HepG2 (cell line): ENCODE results near the gene NEURL2. TPM values are rescaled to one million over a fixed set of nuclear protein-coding genes. Genes with fewer than 3 reads are reported as not detected.

ENCODE experiments used
- ATAC-seq: fragments of 200-7000 bp; cut with Tn5 transposase; 3 replicates; pipeline ENCODE4 v1.9.1; 2020; ENCODE audit warnings: mild to moderate bottlenecking, moderate library complexity
- BruUV-seq: library from RNA; stranded (reverse); fragments of 400-500 nt; replicated peaks from 2 replicates; lab custom pipeline; 2021; lab: Mats Ljungman, UMichigan
- CTCF ChIA-PET: fragments of 300-600 bp; formaldehyde crosslinking; extraction: SDS; loops from one replicate; lab custom pipeline; 2021; ENCODE audit warnings: low total read pairs, inconsistent platforms, low intra/inter-chr PET ratio; lab: Yijun Ruan, JAX
- POLR2A ChIA-PET: fragments of 350-600 bp; sonication (Branson Sonifier 250); formaldehyde crosslinking; loops from one replicate; lab custom pipeline; 2020; ENCODE audit warnings: antibody characterized with exemption, inconsistent platforms; lab: Yijun Ruan, JAX
- DNase-seq: peaks from one replicate; pipeline ENCODE4 v3.0.0-alpha.2; 2015; ENCODE audit warnings: low spot score
- FAIRE-seq: peaks from 3 replicates; lab custom pipeline; 2011; peaks lifted over from hg19 to GRCh38; lab: Jason Lieb, UNC
- H2AFZ ChIP-seq: one replicate; pipeline ENCODE4 v1.6.1; 2011; ENCODE audit warnings: low read length, inconsistent platforms
- H3K27ac ChIP-seq: fragments of 300-600 bp; 3 replicates; pipeline ENCODE4 v1.8.0; 2011; ENCODE audit warnings: mixed run types, mild to moderate bottlenecking, mixed read lengths, low read length, inconsistent platforms; ENCODE audit not compliant: insufficient read depth; ENCODE audit errors: extremely low read length
- H3K27me3 ChIP-seq, 2 experiments: fragments of 200-600 bp in 1 of 2; 2 replicates in 1 of 2; 3 replicates in 1 of 2; pipeline versions ENCODE4 v1.6.0 to v1.8.0; 2011; ENCODE audit warnings: low read length in 2 of 2, mild to moderate bottlenecking in 2 of 2, moderate library complexity in 2 of 2, inconsistent platforms in 1 of 2; ENCODE audit not compliant: insufficient read depth in 2 of 2, control insufficient read depth in 1 of 2
- H3K36me3 ChIP-seq, 2 experiments: fragments of 200-600 bp in 1 of 2; replicated peaks in 1 of 2; 2 replicates in 1 of 2; 3 replicates in 1 of 2; pipeline versions ENCODE4 v1.5.1 to v1.8.0; 2011; ENCODE audit warnings: low read length in 2 of 2, inconsistent platforms in 1 of 2; ENCODE audit not compliant: insufficient read depth in 2 of 2, control insufficient read depth in 1 of 2
- H3K4me1 ChIP-seq: 2 replicates; pipeline ENCODE4 v1.5.1; 2012; ENCODE audit warnings: low read length, inconsistent platforms; ENCODE audit not compliant: insufficient read depth
- H3K4me2 ChIP-seq: 2 replicates; pipeline ENCODE4 v1.6.0; 2011; ENCODE audit warnings: low read depth, low read length, inconsistent platforms
- H3K4me3 ChIP-seq, 3 experiments: fragments of 200-600 bp in 1 of 3; sonication (generic), shearing (Covaris generic) in 1 of 3; replicated peaks in 1 of 3; 2 replicates each; pipeline ENCODE4 v1.5.1; 2011 to 2016; ENCODE audit warnings: low read length in 3 of 3, inconsistent platforms in 2 of 3, low read depth in 2 of 3, mild to moderate bottlenecking in 2 of 3, control low read depth in 1 of 3, mixed read lengths in 1 of 3; ENCODE audit not compliant: insufficient read depth in 1 of 3
- H3K79me2 ChIP-seq: one replicate; pipeline ENCODE4 v1.6.1; 2011; ENCODE audit warnings: low read length, inconsistent platforms; ENCODE audit not compliant: insufficient read depth
- H3K9ac ChIP-seq: 2 replicates; pipeline ENCODE4 v1.6.0; 2011; ENCODE audit warnings: mild to moderate bottlenecking, low read depth, low read length, inconsistent platforms; ENCODE audit not compliant: insufficient read depth
- H3K9me3 ChIP-seq: 2 replicates; pipeline ENCODE4 v1.5.1; 2012; ENCODE audit warnings: mild to moderate bottlenecking, low read length
- H4K20me1 ChIP-seq: 2 replicates; pipeline ENCODE4 v1.6.0; 2011; ENCODE audit warnings: inconsistent platforms, mild to moderate bottlenecking, low read length, moderate library complexity; ENCODE audit not compliant: insufficient read depth
- CENPX ChIP-seq: sonication (generic); formaldehyde crosslinking; IDR thresholded peaks from 2 replicates; pipeline ENCODE4 v1.9.0; 2021; ENCODE audit warnings: mild to moderate bottlenecking, missing genetic modification reagents, moderate library complexity
- FOSL2 ChIP-seq: sonication (generic); formaldehyde crosslinking; IDR thresholded peaks from 2 replicates; pipeline ENCODE4 v1.4.0; 2020; ENCODE audit warnings: missing genetic modification reagents
- HBP1 ChIP-seq: IDR thresholded peaks from 2 replicates; pipeline ENCODE4 v1.6.1; 2016; ENCODE audit warnings: low read depth, control low read depth
- HHEX ChIP-seq: IDR thresholded peaks from 2 replicates; pipeline ENCODE4 v1.6.1; 2016; ENCODE audit warnings: control low read depth
- NCOR1 ChIP-seq: fragments of 200-600 bp; sonication (generic); IDR thresholded peaks from 2 replicates; pipeline ENCODE4 v1.7.0; 2017; ENCODE audit warnings: antibody characterized with exemption, low read length, borderline replicate concordance
- RORA ChIP-seq: sonication (generic); formaldehyde crosslinking; IDR thresholded peaks from 2 replicates; pipeline ENCODE4 v1.5.0; 2020; ENCODE audit warnings: mild to moderate bottlenecking, missing genetic modification reagents, moderate library complexity
- TAF1 ChIP-seq: sonication (generic); formaldehyde crosslinking; IDR thresholded peaks from 2 replicates; pipeline ENCODE4 v1.4.0; 2020; ENCODE audit warnings: missing genetic modification reagents
- XRCC5 ChIP-seq: fragments of 200-400 bp; formaldehyde crosslinking; optimal IDR thresholded peaks from 2 replicates; pipeline ENCODE3; 2017; ENCODE audit warnings: mild to moderate bottlenecking, low read length
- ZNF878 ChIP-seq: sonication (generic); formaldehyde crosslinking; IDR thresholded peaks from 2 replicates; pipeline ENCODE4 v1.8.1; 2023; ENCODE audit warnings: mild to moderate bottlenecking, missing genetic modification reagents, moderate library complexity
- WGBS: methylation state at CpG from one replicate; pipeline ENCODE4 v1.1.6; 2017; ENCODE audit warnings: low lambda C conversion rate; 5-methylcytosine and 5-hydroxymethylcytosine counted together
- in situ Hi-C: cut with HindIII; loops from 2 replicates; pipeline ENCODE4 v1.10.0; 2017; ENCODE audit warnings: low pct_unique_long_range_greater_than_20kb; ENCODE audit not compliant: extremely low pct_ligation_motif_present
- intact Hi-C: fragments of 100-400 bp; cut with micrococcal nuclease; formaldehyde crosslinking; loops from one replicate; pipeline ENCODE4 v1.10.0; 2022; ENCODE audit not compliant: unreplicated experiment
- polyA plus RNA-seq, 8 experiments: library from polyadenylated mRNA; depleted of rRNA in 3 of 8; stranded (reverse) in 7 of 8; unstranded in 1 of 8; fragments of >200 nt; fragmentation: Illumina TruSeq in 4 of 8; extraction: Trizol in 4 of 8; gene quantifications; 2 replicates each; pipeline versions ENCODE4 v1.2.1 to v1.2.3, GENCODE V29; 2011 to 2016; ENCODE audit warnings: low read depth in 4 of 8, missing spikeins in 1 of 8, mixed read lengths in 1 of 8; ENCODE audit not compliant: insufficient read depth in 1 of 8
- total RNA-seq, 5 experiments: library from RNA; depleted of rRNA; stranded (reverse); fragments of >200 nt; fragmentation: Illumina TruSeq; extraction: Trizol; gene quantifications; 2 replicates each; pipeline ENCODE4 v1.2.3, GENCODE V29; 2016; ENCODE audit warnings: low read depth in 1 of 5
- TF ChIP-seq, protein P1 (sequence below): IDR thresholded peaks from 2 replicates; pipeline ENCODE4 v1.6.1; 2016; ENCODE audit warnings: missing genetic modification reagents, missing compliant biosample characterization

Gene NEURL2
- total and polyA plus RNA-seq, 2 of the 13 experiments (the other 11 are each of a cell fraction or from before 2014, with no cell fraction given): 7.2 to 9.7 TPM

DNA sequence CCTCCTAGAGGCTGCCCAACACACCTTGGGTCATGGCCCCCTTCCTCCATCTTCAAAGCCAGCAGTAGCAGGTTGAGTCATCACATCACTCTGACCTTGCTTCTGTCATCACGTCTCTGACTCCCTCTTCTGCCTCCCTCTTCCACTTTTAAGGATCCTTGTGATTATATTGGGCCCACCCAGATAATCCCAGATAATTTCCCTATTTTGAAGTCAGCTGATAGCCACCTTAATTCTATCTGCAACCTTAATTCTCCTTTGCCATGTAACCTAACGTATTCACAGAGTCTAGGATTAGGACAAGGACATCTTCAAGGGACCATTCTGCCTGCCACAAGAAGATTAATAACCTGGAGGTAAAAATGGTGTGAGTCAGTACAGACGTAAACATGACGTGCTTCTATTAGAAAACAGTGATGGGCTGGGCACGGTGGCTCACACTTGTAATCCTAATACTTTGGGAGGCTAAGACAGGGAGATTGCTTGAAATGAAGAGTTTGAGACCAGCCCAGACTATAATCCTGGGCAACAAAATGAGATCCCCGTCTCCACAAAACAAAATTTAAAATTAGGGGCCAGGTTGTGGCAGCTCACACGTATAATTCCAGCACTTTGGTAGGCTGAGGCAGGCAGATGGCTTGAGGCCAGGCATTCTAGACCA, 30.3 kb downstream of the NEURL2 start:
- Histone ChIP-seq H3K27ac (peak overlapping the region; percentile 27), H3K4me3 (no peak overlapping the region), H4K20me1 (no peaks in the 10 kb centered on the region), H3K4me1 (peaks cover 85% of the 10 kb centered on the region), H3K9me3 (no peaks in the 10 kb centered on the region), H3K36me3 (no peaks in the 10 kb centered on the region), H2AFZ (no peak overlapping the region)
- DNase-seq (no peak), ATAC-seq (no peak)
- POLR2A ChIA-PET: interaction anchor here (1.2 to 7.6 kb wide), 5 partner anchors 22 to 69 kb away, joined by 3 to 85 read pairs (median 6); partner anchors contain the start of genes CTSA, DNTTIP1, NEURL2 and SNX21
- BruUV-seq: no TSS peak
- in situ Hi-C loops: no loop called here
- TF ChIP-seq HBP1 (CRISPR knock-in tag): no peak
- TF ChIP-seq, protein P1, sequence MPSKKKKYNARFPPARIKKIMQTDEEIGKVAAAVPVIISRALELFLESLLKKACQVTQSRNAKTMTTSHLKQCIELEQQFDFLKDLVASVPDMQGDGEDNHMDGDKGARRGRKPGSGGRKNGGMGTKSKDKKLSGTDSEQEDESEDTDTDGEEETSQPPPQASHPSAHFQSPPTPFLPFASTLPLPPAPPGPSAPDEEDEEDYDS: 0 out of 2 replicates have a peak, but pooled peaks have one; percentile 7
- TF ChIP-seq CENPX (CRISPR knock-in tag): no peak
- no peak for TF ChIP-seq RORA
- TF ChIP-seq NCOR1: no peak
- TF ChIP-seq FOSL2 (CRISPR knock-in tag): peak; percentile 49
- TF ChIP-seq ZNF878 (CRISPR knock-in tag): 0 out of 2 replicates have a peak, but pooled peaks have one; percentile 47
- peak; percentile 5 for TF ChIP-seq XRCC5
- TF ChIP-seq HHEX: 0 out of 2 replicates have a peak, but pooled peaks have one; percentile 5
- no peak for TF ChIP-seq TAF1 (CRISPR knock-in tag)
- TF ChIP-seq, all 625 proteins: peak for 5
- Histone ChIP-seq H3K79me2 (peaks cover 4% of the 10 kb centered on the region), H3K27me3 (no peaks in the 10 kb centered on the region; a peak in 1 of 5 replicates), H3K9ac (no peak overlapping the region), H3K4me2 (peak overlapping the region; percentile 40)
- intact Hi-C loops: no loop called here
- CTCF ChIA-PET: no interaction called here
- FAIRE-seq: no peak
- WGBS: 77% methylated on average over 7 of the region's 7 CpGs
